Fibroblast of pulmonary artery (primary cell): ENCODE measurements around the gene HIRA.

Source experiments
- DNase-seq: peaks from one replicate; pipeline ENCODE4 v3.0.0-alpha.2; 2010; ENCODE audit warnings: low read depth
- H3K4me3 ChIP-seq: replicated peaks from 2 replicates; pipeline ENCODE4 v1.5.1; 2011; ENCODE audit warnings: low read depth, mild to moderate bottlenecking, control low read depth, low read length, moderate library complexity
- TF ChIP-seq, protein P1 (sequence below): IDR thresholded peaks from 2 replicates; pipeline ENCODE4 v1.5.1; 2011; ENCODE audit warnings: mild to moderate bottlenecking, control low read depth, low read length, inconsistent platforms; ENCODE audit errors: missing control alignments

Gene HIRA

DNA sequence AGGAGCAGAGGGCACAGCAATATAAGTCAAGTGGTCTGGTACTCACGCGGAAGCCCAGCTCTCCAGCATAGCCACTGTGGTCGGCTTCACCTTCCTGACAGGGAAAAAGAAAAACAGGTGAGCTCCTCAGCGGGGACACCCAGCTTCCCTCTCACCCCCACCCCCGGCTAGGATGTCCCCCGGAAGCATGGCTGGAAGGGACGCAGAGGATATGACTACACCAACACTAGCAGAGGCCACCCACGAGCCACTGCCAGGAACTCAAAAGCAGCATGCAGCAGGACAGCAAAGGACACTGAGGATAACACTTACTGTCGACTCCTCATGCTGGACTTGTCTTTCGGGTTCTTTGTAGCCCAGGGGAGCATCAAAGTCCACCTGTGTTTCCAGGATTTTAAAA is 25.0 kb upstream of the HIRA start:
- TF ChIP-seq, protein P1, sequence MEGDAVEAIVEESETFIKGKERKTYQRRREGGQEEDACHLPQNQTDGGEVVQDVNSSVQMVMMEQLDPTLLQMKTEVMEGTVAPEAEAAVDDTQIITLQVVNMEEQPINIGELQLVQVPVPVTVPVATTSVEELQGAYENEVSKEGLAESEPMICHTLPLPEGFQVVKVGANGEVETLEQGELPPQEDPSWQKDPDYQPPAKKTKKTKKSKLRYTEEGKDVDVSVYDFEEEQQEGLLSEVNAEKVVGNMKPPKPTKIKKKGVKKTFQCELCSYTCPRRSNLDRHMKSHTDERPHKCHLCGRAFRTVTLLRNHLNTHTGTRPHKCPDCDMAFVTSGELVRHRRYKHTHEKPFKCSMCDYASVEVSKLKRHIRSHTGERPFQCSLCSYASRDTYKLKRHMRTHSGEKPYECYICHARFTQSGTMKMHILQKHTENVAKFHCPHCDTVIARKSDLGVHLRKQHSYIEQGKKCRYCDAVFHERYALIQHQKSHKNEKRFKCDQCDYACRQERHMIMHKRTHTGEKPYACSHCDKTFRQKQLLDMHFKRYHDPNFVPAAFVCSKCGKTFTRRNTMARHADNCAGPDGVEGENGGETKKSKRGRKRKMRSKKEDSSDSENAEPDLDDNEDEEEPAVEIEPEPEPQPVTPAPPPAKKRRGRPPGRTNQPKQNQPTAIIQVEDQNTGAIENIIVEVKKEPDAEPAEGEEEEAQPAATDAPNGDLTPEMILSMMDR: no peak
- no peak overlapping the region for H3K4me3 ChIP-seq
- no peak for DNase-seq

DNA sequence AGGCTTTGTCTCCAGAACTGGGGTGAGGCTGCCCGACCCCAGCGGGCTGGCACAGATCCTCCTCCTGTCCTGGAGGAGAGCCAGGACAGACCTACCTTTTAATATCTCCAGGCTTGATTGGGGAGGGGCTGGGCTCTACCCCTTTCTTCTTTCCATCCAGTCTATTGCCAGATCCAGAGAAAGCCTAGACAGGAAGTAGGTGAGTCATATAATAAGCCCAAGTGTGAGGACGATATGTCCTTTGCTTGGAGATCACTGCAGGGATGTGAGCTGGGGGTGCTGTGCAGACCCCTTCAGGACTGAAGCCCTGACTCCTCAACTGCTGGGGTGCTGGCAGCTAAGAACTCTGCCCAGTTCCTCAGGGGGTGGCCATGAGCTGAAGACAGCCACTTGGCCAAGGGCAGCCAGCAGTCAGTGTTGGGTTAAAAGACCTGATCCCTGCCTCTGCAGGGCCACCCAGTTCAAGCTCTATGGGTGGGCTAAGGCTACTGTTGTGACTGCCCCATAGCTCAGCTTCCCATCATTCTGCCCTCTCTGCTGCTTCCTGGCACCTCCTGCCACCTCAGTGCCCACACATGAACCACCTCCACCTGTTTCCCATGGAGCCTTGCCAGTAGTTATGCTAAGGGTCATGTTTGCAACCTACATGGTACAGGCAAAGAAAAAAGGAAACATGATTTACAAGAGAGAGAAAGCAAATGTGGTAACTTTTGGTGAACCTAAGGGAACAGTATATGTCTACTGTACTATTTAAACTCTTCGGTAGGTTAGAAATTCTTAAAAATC is 24.2 kb upstream of the HIRA start:
- H3K4me3 ChIP-seq: no peak overlapping the region
- no peak for DNase-seq
- TF ChIP-seq, protein P1: no peak

DNA sequence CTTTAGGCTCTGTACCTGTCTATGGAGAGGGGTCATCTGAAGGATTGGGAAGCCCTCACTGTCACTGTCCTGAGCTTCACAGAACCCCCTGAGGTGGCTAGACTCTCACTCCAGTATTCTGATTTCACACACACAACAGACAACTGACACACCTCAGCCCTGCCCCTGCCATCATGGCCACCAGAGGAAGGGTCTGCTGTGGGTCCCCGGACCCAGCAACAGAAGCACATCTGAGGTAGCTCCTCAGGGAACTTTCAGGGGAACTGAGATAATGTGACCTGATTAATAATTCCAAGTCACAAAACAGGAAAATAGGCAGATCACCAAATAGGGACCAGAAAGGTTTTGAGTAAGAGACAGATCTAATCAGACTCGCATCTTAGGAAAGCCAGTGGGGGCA is 23.5 kb upstream of the HIRA start:
- no peak overlapping the region for H3K4me3 ChIP-seq
- DNase-seq: no peak
- TF ChIP-seq, protein P1: no peak

DNA sequence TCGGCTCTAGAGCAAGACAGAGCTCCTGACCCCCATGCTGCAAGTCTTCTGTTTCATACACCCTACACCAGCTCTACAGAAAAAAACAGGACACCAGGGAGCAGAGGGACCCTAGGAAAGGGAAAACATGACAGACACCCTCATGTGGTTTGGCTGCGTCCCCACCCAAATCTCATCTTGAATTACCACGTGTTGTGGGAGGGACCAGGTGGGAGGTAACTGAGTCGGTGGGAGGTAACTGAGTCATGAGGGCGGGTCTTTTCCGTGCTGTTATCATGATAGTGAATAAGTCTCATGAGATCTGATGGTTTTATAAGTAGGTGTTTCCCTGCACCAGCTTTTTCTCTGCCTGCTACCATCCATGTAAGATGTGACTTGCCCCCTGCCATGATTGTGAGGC is 22.6 kb upstream of the HIRA start:
- TF ChIP-seq, protein P1: no peak
- DNase-seq: no peak
- H3K4me3 ChIP-seq: no peak overlapping the region

DNA sequence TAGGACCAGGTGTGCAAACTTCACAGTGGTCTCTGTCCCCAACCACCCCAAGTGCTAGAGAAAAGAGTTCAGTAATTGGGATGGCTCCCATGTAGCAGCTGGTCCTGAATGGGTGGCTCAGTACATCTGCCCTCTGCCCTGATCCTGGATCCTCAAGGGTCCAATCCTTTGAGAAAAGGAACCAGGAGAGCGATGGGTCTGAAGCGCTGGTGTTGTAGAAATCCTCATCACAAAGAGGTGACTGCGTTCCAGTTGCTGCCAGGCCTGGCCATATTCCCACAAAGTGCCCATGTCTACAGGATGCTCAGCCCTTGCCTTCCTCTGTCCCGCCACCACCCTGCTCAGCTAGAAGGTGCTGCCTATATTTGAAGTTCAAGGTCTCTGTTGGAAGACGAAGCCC is 22.2 kb upstream of the HIRA start:
- no peak overlapping the region for H3K4me3 ChIP-seq
- DNase-seq: no peak
- TF ChIP-seq, protein P1: no peak

DNA sequence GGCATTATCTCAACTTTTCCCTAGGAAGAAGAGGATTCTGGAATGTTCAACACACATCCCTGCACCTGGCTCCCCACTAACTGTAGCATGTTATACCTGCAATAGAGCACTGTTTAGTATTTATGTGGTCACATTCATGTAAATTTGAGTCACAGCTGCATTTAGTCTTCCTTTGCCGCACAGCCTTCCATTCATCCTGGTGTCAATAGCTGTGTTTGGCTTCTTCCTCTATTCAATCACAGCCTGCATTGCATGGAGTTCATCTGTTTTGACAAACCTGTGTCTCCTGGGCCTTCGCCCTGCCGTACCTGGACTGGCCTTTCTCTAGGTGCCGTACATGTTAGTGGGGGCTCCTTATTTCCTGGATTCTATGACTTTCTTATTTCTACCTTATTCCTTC is 20.0 kb upstream of the HIRA start:
- no peak for DNase-seq
- TF ChIP-seq, protein P1: no peak
- no peak overlapping the region for H3K4me3 ChIP-seq
